HG03521 (cell line): ENCODE data around the gene RNF7.
"Not testable (repeated sequence)": the region's sequence is repeated elsewhere in the genome, so short reads cannot be mapped to it uniquely, and the experiment has no call there.

Source experiments
- ATAC-seq: cut with Tn5 transposase; IDR thresholded peaks from one replicate; pipeline ENCODE4 v1.9.1; 2021; ENCODE audit warnings: mild to moderate bottlenecking, moderate library complexity; ENCODE audit not compliant: unreplicated experiment

RNF7 gene

GRCh38 chr3:141735176-141735575, 2.9 kb upstream of the RNF7 start:
- no peak for ATAC-seq

- ATAC-seq: no peak
Measured at GRCh38 chr3:141735770-141736465, 2.2 kb upstream of the RNF7 start.

GRCh38 chr3:141737093-141737492, 1.0 kb upstream of the RNF7 start:
- no peak for ATAC-seq

GRCh38 chr3:141737678-141738021, 448 bp upstream of the RNF7 start:
- no peak for ATAC-seq

- no peak for ATAC-seq
Measured at GRCh38 chr3:141738891-141739363, 829 bp downstream of the RNF7 start.

- no peak for ATAC-seq
Measured at GRCh38 chr3:141739731-141740130, 1.6 kb downstream of the RNF7 start.

- no peak for ATAC-seq
Measured at GRCh38 chr3:141740349-141740748, 2.3 kb downstream of the RNF7 start.

- ATAC-seq: no peak
Measured at GRCh38 chr3:141743305-141743704, 5.2 kb downstream of the RNF7 start.

- ATAC-seq: no peak
Measured at GRCh38 chr3:141746962-141747361, 8.9 kb downstream of the RNF7 start.

- ATAC-seq: no peak
Measured at GRCh38 chr3:141753399-141753798, 15.3 kb downstream of the RNF7 start.

GRCh38 chr3:141754032-141754431, 15.9 kb downstream of the RNF7 start:
- ATAC-seq: no peak

GRCh38 chr3:141762552-141762951, 24.5 kb downstream of the RNF7 start:
- ATAC-seq: not testable (repeated sequence)

- ATAC-seq: no peak
Measured at GRCh38 chr3:141763088-141763750, 25.1 kb downstream of the RNF7 start, which contains the start of gene GRK7. GRK7 (plus strand) TSS chr3:141763408; CDS start chr3:141778285, 14,877 bp downstream.

- ATAC-seq: no peak
Measured at GRCh38 chr3:141764045-141764444, 25.9 kb downstream of the RNF7 start.

GRCh38 chr3:141764465-141764864, 26.4 kb downstream of the RNF7 start:
- ATAC-seq: no peak

- ATAC-seq: no peak
Measured at GRCh38 chr3:141764986-141765385, 26.9 kb downstream of the RNF7 start.

GRCh38 chr3:141767066-141767465, 29.0 kb downstream of the RNF7 start:
- no peak for ATAC-seq

GRCh38 chr3:141769221-141769894, 31.3 kb downstream of the RNF7 start:
- ATAC-seq: no peak

- ATAC-seq: no peak
Measured at GRCh38 chr3:141773676-141774075, 35.6 kb downstream of the RNF7 start.

GRCh38 chr3:141776376-141776775, 38.3 kb downstream of the RNF7 start:
- ATAC-seq: no peak

- ATAC-seq: no peak
Measured at GRCh38 chr3:141776885-141777284, 38.8 kb downstream of the RNF7 start.
